ENCODE results near the gene HSPA4L.

The HSPA4L gene

DNA sequence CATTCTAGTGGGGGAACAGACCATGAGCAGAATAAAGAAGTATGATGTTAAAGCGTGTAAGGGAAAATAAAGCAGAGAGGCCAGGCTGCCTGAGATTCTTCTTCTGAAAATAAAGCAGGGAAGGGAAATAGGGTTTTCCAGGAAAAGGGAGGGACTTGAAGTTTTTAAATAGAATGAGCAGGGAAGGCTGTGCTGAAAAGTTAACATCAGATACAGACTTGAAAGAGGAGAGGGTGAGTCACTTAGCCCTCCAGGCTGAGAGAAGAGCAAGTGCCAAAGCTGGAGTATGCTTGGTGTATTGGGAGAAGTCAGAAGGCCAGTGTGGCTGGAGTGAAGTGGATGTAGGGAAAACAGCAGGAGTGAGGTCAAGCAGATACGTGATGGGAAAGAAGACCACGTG, 88.6 kb downstream of the HSPA4L start:
- DNase-seq: no peak

DNA sequence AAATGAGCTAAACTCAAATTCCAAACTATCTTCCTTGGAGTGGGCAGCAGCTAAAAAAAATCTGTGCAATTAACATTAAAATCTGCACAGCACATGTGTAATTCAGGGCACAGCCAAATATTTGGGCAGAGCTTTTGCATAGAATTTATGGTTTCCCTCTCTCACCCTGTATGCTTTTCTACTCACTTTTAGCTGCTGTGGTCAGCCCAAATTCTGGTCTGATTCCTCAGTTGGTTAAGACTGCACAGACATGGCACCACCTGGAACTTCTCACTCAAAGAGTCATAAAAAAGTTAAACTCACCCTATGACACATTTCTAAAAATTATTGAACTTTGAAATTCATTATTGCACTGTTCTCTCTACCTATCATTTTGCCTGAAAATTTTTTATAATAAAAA, 93.7 kb downstream of the HSPA4L start:
- DNase-seq: no peak

DNA sequence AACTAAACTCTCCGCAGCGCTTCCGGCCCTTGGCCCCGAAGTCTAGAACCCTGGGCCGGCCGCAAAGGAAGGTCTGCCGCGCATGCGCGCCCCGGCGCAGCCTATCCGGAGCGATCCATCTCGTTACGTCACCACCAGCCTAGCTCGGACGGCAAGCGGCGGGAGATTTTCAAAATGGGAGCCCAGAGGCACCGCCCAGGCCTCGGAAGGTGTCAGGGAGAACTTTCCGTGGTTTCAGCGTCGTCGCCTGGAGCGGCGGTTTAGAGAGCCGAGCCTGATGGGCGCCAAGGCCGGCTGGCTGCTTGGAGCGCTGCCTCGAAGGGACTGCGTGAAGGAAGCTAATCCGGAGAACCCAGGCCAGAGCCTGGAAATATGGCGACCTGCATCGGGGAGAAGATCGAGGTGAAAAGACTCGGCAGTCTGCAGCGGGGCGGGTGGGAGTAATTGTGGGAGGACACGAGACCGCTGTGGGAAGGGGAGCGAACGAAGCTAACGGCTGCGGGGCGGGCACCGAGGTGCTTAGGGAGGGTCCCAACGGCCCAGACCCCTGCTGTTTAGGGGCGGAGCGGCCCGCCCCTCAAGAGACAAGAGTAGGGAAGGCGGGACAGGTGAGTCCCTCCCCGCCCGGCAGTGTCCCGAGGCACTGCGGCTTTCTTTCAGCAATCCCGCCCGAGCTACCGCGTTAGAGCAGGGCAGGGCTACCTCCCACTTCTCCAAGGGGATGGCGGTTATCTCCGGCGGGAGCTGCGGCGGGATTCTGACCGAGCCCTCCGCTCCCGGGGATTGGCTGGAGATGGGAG, 98.8 kb downstream of the HSPA4L start, which contains the start of gene PLK4:
Gene PLK4 (plus strand): TSS at position 131 of the 800 bp plus-strand sequence. CDS start 242 bp downstream, at position 373.
- peak; percentile 93 for DNase-seq

DNA sequence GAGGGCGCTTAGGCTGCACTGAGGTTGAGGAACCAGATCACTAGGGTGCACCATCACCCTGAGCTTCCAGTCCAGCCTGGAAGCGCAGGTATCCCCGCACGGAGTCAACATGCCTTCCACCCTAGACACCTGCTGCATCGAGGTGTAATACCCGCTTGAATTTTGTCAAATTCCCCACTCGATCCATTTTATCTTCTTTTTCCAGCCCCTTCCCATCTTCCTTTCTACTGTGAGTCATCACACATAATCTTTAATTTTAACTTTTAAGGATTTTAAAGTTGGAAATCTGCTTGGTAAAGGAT, 99.4 kb downstream of the HSPA4L start:
- no peak for DNase-seq

DNA sequence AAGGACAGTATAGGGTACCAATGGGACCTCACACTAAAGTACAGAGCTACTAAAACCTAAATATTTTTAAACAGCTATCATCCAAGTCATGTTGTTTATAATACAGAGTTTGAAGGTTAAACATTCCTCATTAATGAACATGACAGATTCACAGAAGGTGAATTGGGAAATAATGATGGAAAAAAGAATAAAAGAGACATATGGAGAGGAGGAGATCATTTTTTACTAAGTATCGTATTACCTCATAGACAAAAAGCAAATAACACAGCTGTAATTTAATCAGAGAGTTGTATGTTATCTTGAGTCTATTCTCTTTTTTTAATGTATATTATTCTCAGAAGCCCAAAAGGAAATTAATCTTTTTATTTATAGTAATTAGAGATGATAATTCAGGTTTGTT, 106.4 kb downstream of the HSPA4L start:
- DNase-seq: no peak

DNA sequence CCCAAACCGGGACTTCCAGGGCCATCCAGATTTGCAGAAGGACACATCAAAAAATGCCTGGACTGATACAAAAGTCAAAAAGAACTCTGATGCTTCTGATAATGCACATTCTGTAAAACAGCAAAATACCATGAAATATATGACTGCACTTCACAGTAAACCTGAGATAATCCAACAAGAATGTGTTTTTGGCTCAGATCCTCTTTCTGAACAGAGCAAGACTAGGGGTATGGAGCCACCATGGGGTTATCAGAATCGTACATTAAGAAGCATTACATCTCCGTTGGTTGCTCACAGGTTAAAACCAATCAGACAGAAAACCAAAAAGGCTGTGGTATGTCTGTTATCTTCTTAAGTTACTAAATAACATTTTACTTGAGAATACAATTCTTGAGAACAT, 107.8 kb downstream of the HSPA4L start:
- DNase-seq: no peak

Data from activated naive CD4-positive, alpha-beta T cell treated with anti-CD3 and anti-CD28 coated beads, Interleukin-2, amount 50 U/mL, for 16 hours (primary cell).